Osteoblast (primary cell): Measurements from ENCODE around the gene H1-8. TPM values are rescaled to one million over a fixed set of nuclear protein-coding genes. Genes with fewer than 3 reads are reported as not detected.
"Not testable (repeated sequence)": the region's sequence is repeated elsewhere in the genome, so short reads cannot be mapped to it uniquely, and the experiment has no call there.

ENCODE experiments used
- DNase-seq: peaks from one replicate; pipeline ENCODE4 v3.0.0; 2011; ENCODE audit warnings: low spot score, mixed read lengths; ENCODE audit not compliant: insufficient read length; ENCODE audit errors: missing footprints
- H2AFZ ChIP-seq: 2 replicates; pipeline ENCODE4 v1.6.0; 2011; ENCODE audit warnings: mild to moderate bottlenecking, low read length
- H3K27ac ChIP-seq: 2 replicates; pipeline ENCODE4 v1.5.1; 2011; ENCODE audit warnings: mild to moderate bottlenecking, low read depth, low read length, moderate library complexity
- H3K27me3 ChIP-seq: 2 replicates; pipeline ENCODE4 v1.6.0; 2012; ENCODE audit warnings: mild to moderate bottlenecking, control low read depth, inconsistent platforms, low read length, moderate library complexity; ENCODE audit not compliant: insufficient read depth
- H3K36me3 ChIP-seq: 2 replicates; pipeline ENCODE4 v1.5.1; 2011; ENCODE audit warnings: mild to moderate bottlenecking, low read length, control low read depth, moderate library complexity; ENCODE audit not compliant: insufficient read depth
- H3K4me1 ChIP-seq: 2 replicates; pipeline ENCODE4 v1.5.1; 2011; ENCODE audit warnings: mild to moderate bottlenecking, low read length, control low read depth, moderate library complexity; ENCODE audit not compliant: insufficient read depth
- H3K4me2 ChIP-seq: 2 replicates; pipeline ENCODE4 v1.6.0; 2011; ENCODE audit warnings: mild to moderate bottlenecking, low read length; ENCODE audit not compliant: insufficient read depth
- H3K4me3 ChIP-seq: fragments of 200-600 bp; sonication (generic); 3 replicates; pipeline ENCODE4 v1.5.1; 2012; ENCODE audit warnings: mild to moderate bottlenecking, low read length, inconsistent platforms; ENCODE audit not compliant: insufficient read depth
- H3K79me2 ChIP-seq: 2 replicates; pipeline ENCODE4 v1.6.0; 2012; ENCODE audit warnings: mild to moderate bottlenecking, low read length, control low read depth, inconsistent platforms; ENCODE audit not compliant: insufficient read depth
- H3K9me3 ChIP-seq: 2 replicates; pipeline ENCODE4 v1.5.1; 2011; ENCODE audit warnings: low read depth, low read length, control low read depth
- H4K20me1 ChIP-seq: 2 replicates; pipeline ENCODE4 v1.6.0; 2012; ENCODE audit warnings: mild to moderate bottlenecking, low read length, control low read depth; ENCODE audit not compliant: insufficient read depth
- total RNA-seq: library from RNA; depleted of rRNA; stranded (reverse); fragments of >200 nt; gene quantifications from 2 replicates; pipeline ENCODE4 v1.2.3, GENCODE V29; 2012
- TF ChIP-seq, protein P1 (sequence below): IDR thresholded peaks from 2 replicates; pipeline ENCODE4 v1.5.1; 2011; ENCODE audit warnings: mild to moderate bottlenecking, low read depth, low read length, moderate library complexity; ENCODE audit errors: extremely low read depth

The H1-8 gene, protein sequence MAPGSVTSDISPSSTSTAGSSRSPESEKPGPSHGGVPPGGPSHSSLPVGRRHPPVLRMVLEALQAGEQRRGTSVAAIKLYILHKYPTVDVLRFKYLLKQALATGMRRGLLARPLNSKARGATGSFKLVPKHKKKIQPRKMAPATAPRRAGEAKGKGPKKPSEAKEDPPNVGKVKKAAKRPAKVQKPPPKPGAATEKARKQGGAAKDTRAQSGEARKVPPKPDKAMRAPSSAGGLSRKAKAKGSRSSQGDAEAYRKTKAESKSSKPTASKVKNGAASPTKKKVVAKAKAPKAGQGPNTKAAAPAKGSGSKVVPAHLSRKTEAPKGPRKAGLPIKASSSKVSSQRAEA
- not detected in 2 replicates for total RNA-seq

DNA sequence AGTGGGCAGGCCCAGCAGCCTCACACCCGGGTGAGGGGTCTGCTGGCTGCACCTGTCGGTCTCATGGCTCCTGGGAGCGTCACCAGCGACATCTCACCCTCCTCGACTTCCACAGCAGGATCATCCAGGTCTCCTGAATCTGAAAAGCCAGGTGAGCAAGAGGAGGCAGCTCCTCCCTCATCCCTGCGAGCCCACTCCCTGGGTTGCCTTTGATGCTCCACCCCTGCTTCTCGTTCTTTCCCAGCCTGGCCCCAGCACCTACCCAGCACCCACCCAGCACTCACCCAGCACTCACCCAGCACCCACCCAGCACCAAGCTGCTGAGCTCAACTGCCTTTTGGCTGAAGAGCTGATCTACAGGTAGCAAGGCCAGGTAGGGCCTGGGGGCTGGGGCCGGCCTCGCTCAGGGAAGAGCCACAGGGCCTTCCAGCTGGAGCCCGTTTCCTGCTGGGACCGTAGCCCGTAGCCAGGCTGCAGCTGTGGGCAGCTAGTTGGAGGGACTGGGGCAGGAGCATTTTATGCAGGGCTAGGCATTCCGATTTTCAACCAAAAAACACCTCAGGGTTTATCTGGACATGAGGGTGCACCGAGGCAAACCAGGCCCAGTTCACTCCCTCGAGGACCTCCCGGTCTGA is at the start of gene H1-8:
Gene H1-8, plus strand, starts transcription at position 20 of the 635 bp plus-strand sequence. Its CDS starts 44 bp downstream, at position 64.
- no peaks in the 10 kb centered on the region for H3K36me3 ChIP-seq
- TF ChIP-seq, protein P1, sequence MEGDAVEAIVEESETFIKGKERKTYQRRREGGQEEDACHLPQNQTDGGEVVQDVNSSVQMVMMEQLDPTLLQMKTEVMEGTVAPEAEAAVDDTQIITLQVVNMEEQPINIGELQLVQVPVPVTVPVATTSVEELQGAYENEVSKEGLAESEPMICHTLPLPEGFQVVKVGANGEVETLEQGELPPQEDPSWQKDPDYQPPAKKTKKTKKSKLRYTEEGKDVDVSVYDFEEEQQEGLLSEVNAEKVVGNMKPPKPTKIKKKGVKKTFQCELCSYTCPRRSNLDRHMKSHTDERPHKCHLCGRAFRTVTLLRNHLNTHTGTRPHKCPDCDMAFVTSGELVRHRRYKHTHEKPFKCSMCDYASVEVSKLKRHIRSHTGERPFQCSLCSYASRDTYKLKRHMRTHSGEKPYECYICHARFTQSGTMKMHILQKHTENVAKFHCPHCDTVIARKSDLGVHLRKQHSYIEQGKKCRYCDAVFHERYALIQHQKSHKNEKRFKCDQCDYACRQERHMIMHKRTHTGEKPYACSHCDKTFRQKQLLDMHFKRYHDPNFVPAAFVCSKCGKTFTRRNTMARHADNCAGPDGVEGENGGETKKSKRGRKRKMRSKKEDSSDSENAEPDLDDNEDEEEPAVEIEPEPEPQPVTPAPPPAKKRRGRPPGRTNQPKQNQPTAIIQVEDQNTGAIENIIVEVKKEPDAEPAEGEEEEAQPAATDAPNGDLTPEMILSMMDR: no peak
- no peak for DNase-seq
- no peak within 1 kb of the TSS for H2AFZ ChIP-seq
- H3K27ac ChIP-seq: no peak within 1 kb of the TSS
- no peaks in the 10 kb centered on the region for H3K9me3 ChIP-seq
- H3K79me2 ChIP-seq: no peaks in the 10 kb centered on the region
- no peaks in the 10 kb centered on the region for H4K20me1 ChIP-seq
- no peak within 1 kb of the TSS for H3K4me3 ChIP-seq
- H3K4me2 ChIP-seq: no peak within 1 kb of the TSS
- H3K4me1 ChIP-seq: no peaks in the 10 kb centered on the region
- H3K27me3 ChIP-seq: no peaks in the 10 kb centered on the region

DNA sequence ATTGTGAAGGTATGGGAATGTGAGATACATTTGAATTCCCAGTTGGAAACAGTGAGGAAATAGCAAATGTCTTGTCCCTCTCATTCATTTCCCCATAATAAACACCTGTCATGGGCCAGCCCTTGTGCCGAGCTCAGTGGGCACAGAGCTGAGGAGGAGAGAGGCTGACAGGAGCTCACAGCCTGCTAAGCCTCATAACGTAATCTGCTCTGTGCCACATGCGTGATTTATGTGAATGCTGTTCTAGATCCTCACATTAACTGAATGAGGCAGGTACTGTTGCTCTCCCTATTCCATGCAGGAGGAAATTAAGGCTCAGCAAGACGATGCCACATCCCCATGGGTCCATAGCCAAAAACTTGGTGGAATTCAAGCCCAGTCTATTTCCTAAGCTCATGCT is 49.8 kb upstream of the H1-8 start:
- Histone ChIP-seq H3K27ac (no peak overlapping the region), H3K4me1 (peaks cover 25% of the 10 kb centered on the region), H3K9me3 (no peaks in the 10 kb centered on the region), H4K20me1 (no peaks in the 10 kb centered on the region), H3K4me3 (no peak overlapping the region), H3K79me2 (peaks cover 4% of the 10 kb centered on the region), H3K4me2 (no peak overlapping the region), H2AFZ (no peak overlapping the region), H3K36me3 (peaks cover 20% of the 10 kb centered on the region), H3K27me3 (no peaks in the 10 kb centered on the region)
- TF ChIP-seq, protein P1: no peak
- DNase-seq: no peak

DNA sequence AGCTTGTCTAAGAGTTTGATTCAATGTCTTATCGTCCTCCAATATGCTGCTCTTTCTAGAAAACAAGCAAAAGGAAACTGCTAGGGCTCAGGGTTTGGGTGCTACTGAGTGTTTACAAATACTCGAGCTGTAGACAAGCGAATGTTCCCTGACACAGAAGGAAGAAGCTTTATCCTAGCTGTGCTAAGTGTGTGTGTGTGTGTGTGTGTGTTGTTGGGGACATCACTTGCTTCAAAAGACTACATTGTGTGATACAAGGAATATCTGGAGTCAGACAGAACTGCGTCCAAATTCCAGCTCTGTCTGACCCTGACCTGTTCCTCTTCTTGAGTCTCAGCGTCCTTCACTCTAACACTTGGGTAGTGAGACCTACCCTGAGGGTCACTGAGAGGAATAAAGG is 48.5 kb upstream of the H1-8 start:
- not testable (repeated sequence) for DNase-seq
- peaks cover 29% of the 10 kb centered on the region for H3K4me1 ChIP-seq

DNA sequence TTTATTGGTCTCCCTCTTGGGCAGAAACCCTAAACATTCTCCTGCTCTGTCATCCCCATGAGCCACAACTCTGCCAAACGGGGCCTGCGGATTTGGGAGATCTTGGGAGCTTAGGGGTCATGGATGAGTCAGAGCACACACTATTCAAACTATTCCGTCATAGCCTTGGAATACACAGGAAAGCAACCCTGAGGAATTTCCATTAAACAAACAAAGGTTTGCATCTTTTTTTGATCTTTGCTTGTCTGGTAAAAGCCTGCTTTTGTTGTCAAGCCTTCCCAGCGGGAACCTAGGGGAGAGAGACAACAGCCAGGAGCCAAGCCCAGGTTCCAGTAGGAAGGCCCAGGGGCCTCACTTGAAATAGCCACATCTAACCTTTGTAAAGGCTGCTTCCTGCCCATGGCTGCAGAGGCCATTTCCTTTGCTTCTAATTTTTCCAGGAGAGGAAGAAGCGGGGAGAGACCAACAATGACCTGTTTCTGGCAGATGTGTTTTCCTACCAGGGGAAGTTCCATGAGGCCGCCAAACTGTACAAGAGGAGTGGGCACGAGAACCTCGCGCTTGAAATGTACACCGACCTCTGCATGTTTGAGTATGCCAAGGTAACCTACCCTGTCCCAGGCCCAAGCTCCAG is 47.9 kb upstream of the H1-8 start:
- H3K4me2 ChIP-seq: peak overlapping the region; percentile 53
- H3K27me3 ChIP-seq: not testable (repeated sequence)

More for the DNA sequence above, 48.5 kb upstream of the H1-8 start:
- H2AFZ ChIP-seq, H3K4me3 ChIP-seq, H3K27me3 ChIP-seq, H3K9me3 ChIP-seq, H3K79me2 ChIP-seq, H4K20me1 ChIP-seq: not testable (repeated sequence)
- peak overlapping the region; percentile 53 for H3K4me2 ChIP-seq
- peaks cover 20% of the 10 kb centered on the region for H3K36me3 ChIP-seq
- H3K27ac ChIP-seq: peak overlapping the region; percentile 98

DNA sequence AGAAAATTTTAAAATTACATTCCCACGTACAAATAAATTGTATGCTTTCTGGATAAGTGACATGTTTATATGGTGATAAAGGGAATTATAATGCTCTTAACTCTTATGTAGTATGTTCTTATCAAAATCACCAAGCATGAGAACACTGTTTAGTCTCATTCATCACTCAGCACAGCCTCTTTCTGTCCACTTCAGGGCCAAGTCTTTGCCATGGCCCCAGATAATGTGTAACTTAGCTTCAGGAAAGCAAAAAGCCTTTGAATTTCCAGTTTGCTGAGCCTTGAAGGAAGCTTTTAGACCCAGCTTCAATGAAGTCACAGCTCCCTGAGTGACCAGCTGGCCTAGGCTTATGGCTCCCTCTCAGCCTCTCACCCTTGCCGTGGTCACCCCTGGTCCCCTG is 45.1 kb upstream of the H1-8 start:
- not testable (repeated sequence) for H3K4me2 ChIP-seq, H4K20me1 ChIP-seq, H3K9me3 ChIP-seq, H3K27ac ChIP-seq, H3K27me3 ChIP-seq, H3K79me2 ChIP-seq, H3K4me3 ChIP-seq, DNase-seq, H2AFZ ChIP-seq
- Histone ChIP-seq H3K4me1 (peaks cover 19% of the 10 kb centered on the region), H3K36me3 (peaks cover 28% of the 10 kb centered on the region)

More for the DNA sequence above, 47.9 kb upstream of the H1-8 start:
- H3K79me2 ChIP-seq, H3K9me3 ChIP-seq, H3K4me3 ChIP-seq, H2AFZ ChIP-seq, DNase-seq, H4K20me1 ChIP-seq: not testable (repeated sequence)
- Histone ChIP-seq H3K4me1 (peaks cover 29% of the 10 kb centered on the region), H3K36me3 (peaks cover 24% of the 10 kb centered on the region), H3K27ac (peak overlapping the region; percentile 98)

DNA sequence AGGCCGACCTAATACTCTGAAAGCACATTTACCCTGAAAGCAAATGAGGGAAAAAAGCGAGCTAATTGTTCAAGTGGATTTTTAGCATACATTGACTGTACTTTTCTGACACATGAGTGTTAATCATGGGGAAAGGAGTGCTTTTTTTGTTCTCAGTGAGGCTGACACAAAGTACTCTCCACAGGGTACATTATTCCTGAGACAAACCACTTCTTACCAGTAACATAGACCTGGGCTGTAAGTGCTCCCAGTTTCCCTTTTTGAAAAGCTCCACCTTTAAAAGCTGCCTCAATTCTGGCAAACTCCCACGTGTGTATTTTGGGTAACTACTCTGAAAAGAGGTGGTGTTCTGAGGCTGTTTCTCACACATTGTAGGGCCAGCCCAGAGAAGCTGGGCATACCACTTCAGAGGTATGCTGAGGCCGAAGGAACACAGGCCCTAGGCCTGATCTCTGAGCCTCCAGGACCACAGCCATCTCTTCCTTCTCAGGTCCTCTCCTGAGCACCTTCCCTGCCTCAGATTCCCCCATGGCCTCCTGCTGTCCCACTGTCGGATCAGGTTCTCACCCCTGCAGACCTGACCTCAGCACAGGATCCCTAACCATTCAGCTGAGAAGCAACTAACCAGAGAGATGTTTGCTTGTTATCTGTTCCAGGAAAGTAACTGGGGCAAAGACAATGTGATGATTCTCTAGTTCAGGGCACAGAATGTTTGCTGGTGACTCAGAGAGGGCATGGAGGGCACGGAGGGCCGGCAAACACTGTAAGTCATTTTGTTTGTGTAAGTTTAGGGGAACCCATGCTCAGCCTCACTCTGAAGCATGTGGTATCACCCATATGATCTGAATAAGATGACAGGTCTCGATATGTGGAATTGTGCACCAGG is 44.1 kb upstream of the H1-8 start:
- Histone ChIP-seq H3K27ac (peak overlapping the region; percentile 48), H3K36me3 (peaks cover 31% of the 10 kb centered on the region), H3K4me1 (peaks cover 19% of the 10 kb centered on the region)
- not testable (repeated sequence) for DNase-seq, H3K9me3 ChIP-seq, H3K79me2 ChIP-seq, H3K4me3 ChIP-seq, H3K4me2 ChIP-seq, H4K20me1 ChIP-seq, H2AFZ ChIP-seq, H3K27me3 ChIP-seq
